Head of caudate nucleus (tissue), 42 donors: ENCODE results near the gene ZDHHC3.

Experiments
- DNase-seq, 42 donors: peaks; one replicate each; pipeline versions ENCODE4 v3.0.0 to v3.0.0-alpha.2; 2020 to 2021; ENCODE audit warnings: mixed read lengths in 7 of 42
- intact Hi-C: fragments of 100-400 bp; cut with DNase I; formaldehyde crosslinking; loops from one replicate; pipeline ENCODE4 v1.15.0; 2022

ZDHHC3 gene, protein sequence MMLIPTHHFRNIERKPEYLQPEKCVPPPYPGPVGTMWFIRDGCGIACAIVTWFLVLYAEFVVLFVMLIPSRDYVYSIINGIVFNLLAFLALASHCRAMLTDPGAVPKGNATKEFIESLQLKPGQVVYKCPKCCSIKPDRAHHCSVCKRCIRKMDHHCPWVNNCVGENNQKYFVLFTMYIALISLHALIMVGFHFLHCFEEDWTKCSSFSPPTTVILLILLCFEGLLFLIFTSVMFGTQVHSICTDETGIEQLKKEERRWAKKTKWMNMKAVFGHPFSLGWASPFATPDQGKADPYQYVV

DNA sequence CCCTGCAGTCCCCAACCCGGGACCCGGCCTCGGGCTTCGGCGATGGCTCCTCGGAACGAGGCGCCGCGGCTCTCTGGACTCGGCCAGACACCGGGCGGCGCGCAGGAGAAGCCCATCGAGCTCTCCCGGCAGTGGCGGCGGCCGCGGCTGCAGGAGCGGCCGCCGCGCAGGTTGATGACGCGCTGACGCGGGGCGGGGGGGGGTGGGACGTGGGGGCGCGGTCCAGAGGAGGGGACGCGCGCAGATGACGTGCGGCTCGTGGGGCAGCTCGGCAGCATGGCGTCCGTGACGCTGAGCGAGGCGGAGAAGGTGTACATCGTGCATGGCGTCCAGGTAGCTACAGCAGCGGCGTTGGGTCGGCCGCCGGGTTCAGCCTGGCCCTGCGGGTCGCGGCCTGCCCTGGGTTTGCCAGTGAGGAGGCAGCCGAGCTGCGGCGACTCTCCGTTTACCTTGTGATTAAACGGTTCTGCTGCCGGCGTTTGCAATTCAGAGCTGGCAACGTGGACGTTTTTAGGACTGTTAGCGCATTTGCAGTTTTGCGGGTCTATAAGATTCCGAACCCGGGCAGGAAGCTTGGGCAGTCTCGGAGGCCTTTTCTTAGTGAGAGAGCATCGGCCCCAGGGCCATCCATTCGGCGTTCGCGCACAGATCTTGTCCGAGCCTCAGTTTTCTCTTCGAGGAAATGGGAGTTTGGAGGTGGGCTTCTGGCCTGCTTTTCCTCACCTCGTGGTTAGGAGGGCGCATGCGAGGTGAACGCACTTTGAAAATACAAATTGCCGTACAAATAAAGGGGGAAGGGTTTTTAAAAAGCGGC lies at the start of gene ZDHHC3, which contains the start of gene EXOSC7:
ZDHHC3 (minus strand) TSS at position 173 of the 814 bp plus-strand sequence. CDS start 16,738 bp downstream, outside the sequence.
EXOSC7 (plus strand) TSS at position 243 of the 814 bp plus-strand sequence; CDS start at position 277, 34 bp downstream.
- intact Hi-C loops = loop anchor here (5.0 kb wide), 1 partner anchor 114 kb away; the partner anchor contains the start of gene TMEM42
- peak; percentile 68 to 94 (median 88) for DNase-seq

DNA sequence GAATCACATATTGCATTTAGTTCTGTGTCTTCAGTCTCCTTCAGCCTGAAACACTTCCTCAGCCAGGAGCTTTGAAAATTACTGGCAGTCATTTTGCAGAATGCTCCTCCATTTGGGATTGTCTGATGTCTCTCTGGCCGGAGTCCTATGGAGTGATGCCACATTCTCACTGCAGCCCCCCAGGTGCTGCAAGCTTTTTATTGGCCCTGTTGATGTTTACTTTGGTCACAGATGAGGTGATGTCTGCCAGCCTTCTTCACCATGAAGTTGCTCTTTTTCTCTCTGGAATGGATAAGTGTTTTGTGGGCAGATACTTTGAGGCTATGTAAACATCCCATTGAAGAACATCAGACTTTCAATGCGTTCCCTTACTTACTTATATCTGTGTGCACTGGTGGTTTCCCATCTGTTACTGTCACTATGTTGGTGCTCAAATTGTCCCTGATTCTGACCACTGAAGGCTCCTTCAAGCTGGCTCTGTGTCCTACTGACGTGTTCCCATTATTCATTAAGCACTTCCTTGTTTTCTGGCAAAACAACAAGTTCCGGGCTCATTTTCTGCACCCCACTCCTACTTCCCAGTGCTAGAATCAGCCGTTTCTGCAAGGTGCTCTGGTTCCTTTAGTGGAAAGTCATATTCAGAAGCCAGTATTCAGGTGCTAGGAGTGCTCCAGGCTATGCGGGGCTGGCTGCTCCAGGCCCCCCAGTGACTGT lies 48.7 kb upstream of the ZDHHC3 start:
- no peak for DNase-seq
- intact Hi-C loops = no loop called here

DNA sequence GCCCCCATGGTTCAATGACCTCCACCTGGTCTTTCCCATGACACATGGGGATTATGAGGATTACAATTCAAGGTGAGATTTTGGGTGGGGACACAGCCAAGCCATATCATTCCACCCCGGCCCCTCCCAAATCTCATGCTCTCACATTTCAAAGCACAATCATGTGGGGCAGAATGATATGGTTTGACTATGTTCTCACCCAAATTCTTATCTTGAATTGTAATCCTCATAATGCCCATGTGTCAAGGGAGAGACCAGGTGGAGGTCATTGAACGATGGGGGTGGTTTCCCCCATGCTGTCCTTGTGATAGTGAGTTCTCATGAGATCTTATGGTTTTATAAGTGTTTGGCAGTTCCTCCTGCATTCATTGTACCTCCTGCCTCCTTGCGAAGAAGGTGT lies 47.7 kb upstream of the ZDHHC3 start:
- intact Hi-C loops = no loop called here
- DNase-seq = no peak

DNA sequence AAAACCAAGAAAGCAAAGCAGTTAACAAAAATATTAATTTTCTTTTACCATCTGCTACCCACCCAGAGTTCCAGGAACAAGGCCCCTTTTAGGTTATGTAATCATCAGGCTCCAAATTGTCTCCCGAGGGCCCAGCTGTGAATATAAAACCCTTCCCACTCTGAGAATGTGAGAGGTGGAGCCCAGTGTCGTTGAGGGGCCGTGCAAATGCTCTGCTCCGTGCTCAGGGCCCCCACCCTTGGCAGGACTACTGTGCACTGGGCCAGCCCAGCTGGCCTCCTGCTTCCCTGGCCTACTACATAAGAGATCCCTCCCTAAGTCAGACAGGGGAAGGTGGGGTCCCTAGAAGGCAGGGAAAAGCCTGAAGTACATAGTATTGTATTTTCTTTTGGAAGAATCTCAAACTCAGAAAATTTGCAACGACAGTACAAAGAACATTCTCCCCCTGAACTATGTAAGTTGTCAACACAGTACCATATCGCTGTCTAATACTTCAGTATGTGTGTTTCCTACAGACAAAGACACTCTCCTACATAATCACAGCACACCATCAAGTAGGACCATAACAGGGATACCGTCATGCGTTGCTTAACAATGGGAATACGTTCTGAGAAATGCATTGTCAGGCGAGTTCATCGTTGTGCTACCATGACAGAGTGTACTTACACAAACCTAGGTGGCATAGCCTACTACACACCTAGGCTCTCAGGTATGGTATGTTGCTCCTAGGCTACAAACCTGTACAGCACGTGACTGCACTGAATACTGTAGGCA lies 45.7 kb upstream of the ZDHHC3 start:
- no peak for DNase-seq
- intact Hi-C loops = no loop called here

DNA sequence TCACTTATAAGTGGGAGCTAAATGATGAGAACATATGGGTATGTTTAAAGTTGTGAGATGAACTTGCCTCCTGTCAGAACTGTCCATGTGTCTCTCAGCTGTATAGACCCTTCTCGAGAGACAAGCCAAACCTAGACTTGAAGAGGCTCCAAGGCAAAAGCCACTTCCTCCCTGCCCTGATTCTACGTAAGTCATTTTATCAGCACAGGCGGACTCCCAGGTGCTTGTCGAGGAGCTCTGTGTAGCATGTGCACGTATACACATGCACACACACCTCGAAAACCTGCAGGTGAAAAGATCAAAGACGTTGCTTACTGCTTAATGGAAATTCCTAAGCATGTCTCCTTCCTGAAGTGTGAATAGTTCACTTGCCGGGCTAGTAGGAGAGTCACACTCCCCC lies 44.6 kb upstream of the ZDHHC3 start:
- intact Hi-C loops = no loop called here
- no peak for DNase-seq

DNA sequence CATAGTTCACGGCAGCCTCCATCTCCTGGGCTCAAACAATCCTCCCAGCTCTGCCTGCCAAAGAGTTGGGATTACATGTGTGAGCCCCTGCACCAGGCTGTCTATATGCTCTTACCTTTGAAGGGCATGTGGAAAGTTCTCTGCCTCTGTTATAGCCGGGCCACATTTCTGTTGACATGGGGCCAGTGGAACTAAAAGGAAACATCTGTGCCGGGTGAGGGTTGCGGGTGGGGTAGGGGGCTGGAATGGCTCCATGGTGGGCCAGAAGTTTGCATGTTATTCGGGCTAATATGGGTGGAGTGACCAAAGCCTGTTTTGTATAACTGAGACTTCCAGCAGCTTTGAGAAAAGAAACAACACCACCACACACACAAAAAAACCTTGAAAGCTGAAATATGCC lies 41.8 kb upstream of the ZDHHC3 start:
- intact Hi-C loops = no loop called here
- no peak for DNase-seq

DNA sequence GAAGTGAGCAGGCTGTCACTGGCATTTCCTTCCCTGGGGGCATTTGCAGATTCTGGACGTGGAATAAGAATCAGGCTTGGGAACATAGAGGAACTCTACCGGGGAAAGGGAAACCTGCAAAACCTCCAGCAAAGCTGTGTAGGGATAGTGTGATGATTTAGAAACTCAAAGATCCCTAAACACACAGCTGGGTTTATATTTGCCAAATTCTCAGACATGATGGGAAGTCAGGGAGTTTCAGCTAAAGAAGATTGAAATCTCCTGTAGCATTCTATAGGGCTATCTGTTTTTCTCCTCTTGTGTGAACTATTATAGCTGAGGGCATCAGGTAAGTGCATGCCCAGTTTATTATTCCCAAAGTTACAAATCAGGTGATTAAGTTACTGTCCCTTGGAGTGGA lies 40.9 kb upstream of the ZDHHC3 start:
- intact Hi-C loops = no loop called here
- no peak for DNase-seq

DNA sequence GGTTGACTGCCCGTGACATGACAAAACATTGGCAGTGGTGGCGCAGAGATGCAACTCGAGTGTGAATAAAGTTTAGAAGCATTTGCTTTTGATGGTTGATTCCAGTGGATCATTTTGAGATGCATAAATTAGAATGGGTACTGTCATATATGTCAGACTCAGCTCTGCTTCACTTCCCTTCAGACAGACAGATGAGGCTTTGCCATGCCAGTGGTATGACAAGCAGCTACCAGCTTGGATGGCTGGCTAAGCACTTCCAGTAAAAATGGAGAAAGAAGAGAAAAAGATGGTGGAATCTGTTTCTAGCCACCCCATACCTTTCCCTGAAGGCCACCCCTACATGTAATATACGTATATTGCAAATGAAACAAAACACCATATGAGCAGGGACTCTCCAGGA lies 36.6 kb upstream of the ZDHHC3 start:
- no peak for DNase-seq
- intact Hi-C loops = no loop called here

DNA sequence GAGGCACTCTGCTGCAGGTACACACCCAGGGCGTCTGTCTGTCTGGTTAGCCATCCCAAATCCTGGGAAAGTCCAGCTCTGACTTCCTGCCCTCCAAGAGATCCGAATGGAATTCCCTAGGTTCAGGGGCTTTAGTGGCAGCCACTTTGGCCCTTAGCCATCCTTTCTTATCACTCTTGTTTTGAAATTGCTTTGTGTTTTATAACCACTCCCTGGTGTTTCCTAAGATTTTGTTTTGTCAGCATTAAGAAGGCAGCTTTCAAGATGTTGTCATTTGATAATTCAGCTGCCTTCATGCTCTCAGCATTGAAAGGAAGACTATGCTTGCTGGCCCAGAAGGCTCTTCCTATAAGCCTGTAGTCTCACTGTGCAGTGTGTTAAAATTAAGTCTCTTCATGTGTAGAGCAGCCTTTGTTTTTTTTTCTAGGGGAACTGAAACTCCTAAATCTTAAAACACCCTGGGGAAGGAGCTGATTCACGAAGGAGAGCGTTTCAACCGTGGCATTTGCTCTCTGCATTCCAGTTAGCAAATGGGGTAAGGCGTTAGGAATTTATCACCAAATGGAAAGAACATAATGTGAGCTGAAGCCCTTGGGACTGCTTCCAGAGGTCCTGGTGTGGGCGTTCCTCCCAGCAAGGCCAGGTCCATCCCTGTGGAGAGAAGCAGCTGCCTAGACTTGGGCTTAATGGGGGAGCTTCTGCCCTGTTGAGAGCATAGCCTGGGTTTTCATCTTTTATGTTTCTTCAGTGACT lies 36.0 kb upstream of the ZDHHC3 start:
- DNase-seq = no peak
- intact Hi-C loops = no loop called here

DNA sequence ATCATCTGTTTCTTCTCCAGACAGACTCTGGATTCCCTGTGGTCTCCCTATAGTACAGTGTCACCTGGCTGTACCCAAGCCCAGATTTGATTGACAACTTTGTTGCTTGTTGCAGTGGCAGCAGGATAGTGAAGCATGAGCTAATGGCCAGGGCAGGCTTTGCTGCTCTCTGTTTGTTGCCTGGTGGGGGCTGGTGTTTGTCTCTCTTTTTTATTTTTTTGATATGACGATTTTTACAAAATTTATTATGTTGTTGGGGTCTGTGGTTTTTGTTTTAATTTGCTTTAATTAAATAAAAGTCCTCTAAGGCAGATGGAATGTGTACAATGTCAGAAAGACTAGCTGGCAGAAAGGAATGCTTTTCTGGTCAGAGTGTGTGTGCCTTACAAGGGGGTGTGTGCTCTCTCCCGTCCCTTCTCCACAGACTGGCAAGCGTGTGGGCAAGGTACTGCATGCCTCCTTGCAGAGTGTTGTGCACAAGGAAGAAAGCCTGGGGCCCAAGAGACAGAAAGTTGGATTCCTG lies 34.9 kb upstream of the ZDHHC3 start:
- intact Hi-C loops = no loop called here
- no peak for DNase-seq

DNA sequence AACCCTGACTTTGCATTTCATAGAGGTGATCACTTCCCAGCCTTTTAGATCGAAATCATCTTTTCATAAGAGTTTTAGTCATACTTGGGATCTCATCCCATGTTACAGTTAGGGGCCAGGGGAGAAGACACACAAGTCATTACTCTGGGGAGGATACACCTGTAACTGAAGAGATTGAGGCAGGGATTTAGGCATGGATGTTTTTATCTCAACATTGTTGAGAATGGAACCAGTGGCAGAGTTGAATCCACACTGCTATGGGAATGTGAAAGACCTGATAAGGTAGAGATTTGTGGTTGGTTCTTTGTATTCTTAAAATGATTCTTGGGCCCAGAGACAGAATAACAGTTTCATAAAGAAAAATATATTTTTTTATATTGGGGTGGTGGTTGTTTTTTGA lies 33.9 kb upstream of the ZDHHC3 start:
- intact Hi-C loops = no loop called here
- no peak for DNase-seq

DNA sequence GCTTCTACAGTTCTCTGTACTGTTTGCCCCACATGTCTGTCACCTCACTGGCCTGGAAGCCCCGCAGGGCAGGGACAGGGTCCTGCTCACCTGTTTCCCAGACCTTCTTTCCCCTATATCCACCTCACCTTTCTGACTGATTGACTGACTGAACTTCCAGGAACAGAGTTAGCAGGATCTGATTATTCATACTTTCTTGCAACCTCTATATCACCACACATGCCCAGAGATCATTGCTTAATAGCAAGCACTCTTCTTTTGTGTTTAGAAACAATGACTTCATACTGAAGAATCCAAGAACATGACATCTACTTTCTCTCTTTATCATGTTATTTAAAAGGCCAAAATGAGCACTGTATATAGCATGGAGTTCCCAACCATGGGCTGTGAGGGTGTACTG lies 32.1 kb upstream of the ZDHHC3 start:
- intact Hi-C loops = no loop called here
- no peak for DNase-seq

DNA sequence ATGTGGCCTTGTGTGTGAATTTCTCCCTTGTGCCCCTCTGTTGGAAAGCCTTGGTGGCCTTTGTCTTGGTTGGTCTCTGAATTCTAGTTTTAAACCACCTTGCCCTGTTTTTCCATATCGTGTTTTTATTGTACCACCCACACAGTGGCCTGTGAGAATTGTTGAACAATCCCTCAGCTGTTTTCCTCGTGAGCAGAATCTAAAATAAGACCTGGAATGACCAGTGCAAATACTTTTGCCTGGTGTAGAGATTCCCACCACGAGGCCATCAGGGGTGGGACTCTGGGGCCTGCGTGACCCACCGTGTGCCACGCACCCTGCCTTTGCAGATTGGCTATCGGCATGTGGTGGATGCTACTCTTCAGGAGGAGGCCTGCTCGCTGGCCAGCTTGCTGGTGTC lies 31.1 kb upstream of the ZDHHC3 start:
- intact Hi-C loops = no loop called here
- no peak for DNase-seq

DNA sequence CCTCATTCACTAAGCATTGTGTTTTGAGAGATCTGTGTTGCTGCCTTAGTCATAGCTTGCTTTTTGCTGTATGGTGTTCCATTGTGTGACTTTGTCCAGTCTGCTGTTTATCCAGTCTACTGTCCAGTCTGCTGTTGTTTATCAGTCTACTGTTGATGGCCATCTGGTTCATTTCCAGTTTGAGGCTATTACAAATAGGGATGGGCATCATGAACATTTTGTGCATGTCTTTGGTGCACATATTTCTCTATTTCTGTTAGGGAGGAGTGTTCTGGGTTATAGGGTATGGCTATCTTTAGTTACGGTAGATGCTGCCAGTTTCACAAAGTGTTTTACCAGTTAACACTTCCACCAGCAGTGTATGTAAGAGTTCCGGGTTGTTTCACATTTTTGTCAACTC lies 27.9 kb upstream of the ZDHHC3 start:
- intact Hi-C loops = no loop called here
- DNase-seq = no peak

DNA sequence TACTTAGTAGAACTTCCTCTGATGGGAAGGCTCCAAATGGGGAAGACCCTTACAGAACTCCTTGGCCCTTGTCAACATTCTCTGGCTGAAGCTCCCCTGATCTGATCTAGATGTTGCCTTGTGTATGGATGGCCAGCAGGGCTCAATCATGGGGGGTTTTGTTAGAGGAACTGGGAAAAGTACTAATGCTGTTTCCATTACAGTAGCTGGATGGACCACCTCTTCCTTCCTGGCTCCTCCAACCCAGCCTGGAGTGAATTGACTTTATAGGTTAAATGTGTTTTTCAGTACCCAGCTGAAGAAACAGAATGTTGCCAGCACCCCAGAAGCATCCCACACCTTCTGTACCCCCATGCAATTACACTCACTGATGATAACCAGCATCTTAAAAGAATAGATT lies 27.4 kb upstream of the ZDHHC3 start:
- no peak for DNase-seq
- intact Hi-C loops = no loop called here

DNA sequence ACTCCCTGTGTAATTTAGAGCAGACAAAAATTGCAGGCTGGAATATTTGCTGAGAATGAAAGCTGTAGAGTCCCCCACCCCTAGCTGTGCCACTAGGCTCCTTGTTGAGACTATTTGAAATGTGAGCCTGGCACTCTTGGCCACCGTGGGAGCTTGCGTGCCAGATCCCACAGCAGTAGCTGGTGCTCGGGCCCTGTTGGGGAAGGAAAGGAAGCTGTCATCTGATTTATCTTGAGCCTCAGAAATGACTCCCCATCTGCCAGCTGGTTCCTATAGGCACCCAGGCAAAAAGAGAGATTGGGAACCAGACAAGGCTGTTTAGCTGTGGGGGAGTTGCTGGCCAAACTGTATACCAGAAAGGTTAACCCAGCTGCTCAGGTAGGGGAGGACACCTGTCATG lies 26.7 kb upstream of the ZDHHC3 start:
- DNase-seq = no peak
- intact Hi-C loops = no loop called here

DNA sequence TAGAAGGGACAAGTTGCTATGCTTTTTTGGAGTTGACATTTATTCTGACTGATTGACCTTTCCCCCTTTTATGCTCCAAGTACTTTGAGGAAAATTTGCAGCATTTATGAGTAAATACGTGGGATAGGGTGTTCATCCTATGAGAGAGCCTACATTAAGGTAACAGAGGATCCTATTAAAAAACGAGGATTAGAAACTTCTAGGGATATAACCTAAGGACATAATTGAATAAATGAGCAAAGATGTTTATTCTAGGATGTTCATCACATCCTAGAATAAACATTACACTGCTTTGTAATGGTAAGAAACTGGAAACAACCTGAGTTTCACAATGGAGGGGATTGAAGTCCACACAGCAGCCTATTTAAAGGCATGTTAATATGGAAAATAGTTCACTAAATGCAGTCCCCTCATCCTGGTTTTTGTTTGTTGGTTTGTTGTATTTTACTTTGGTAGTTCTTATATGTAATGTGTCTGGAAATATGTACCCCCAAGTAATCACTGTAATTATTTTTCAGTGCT lies 26.2 kb upstream of the ZDHHC3 start:
- DNase-seq = no peak
- intact Hi-C loops = no loop called here

DNA sequence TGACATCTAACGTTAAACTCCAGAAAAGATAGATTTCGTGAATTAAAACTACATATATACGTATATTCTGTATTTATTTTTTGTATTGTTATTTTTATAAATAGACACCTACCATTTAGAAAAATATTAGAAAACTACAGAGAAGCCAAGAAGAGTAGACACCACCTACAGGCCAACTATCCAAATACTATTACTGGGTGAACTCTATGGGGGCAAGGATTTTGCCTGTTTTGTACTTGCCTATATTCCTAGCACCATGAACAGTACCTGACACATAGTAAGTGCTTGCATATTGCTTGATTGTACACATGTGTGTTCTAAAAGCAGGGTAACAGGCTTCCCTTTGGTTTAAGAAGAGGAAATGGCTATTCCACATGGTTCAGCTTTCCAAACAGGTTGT lies 25.8 kb upstream of the ZDHHC3 start:
- intact Hi-C loops = no loop called here
- DNase-seq = no peak
